ENCODE results near the gene KLHL17.
"Not testable (repeated sequence)": the region's sequence is repeated elsewhere in the genome, so short reads cannot be mapped to it uniquely, and the experiment has no call there.

Gene KLHL17

GRCh38 chr1:1004780-1005697 is 44.7 kb downstream of the KLHL17 start:
- DNase-seq (no peak), ATAC-seq (peak; percentile 8)
- Mint-ChIP-seq H3K27ac (no peak overlapping the region), H3K36me3 (ENCODE audit: low read depth) (no peaks in the 10 kb centered on the region), H3K4me1 (peaks cover 19% of the 10 kb centered on the region), H3K9me3 (no peaks in the 10 kb centered on the region), H3K4me3 (no peak overlapping the region), H3K27me3 (peaks cover 50% of the 10 kb centered on the region)

- ATAC-seq (no peak), DNase-seq (no peak)
- H3K9me3 Mint-ChIP-seq = no peaks in the 10 kb centered on the region
- no peaks in the 10 kb centered on the region for H3K36me3 Mint-ChIP-seq (ENCODE audit: low read depth)
- H3K4me3 Mint-ChIP-seq = no peak overlapping the region
- H3K27ac Mint-ChIP-seq = no peak overlapping the region
- H3K27me3 Mint-ChIP-seq = peaks cover 47% of the 10 kb centered on the region
- peaks cover 17% of the 10 kb centered on the region for H3K4me1 Mint-ChIP-seq
Measured at GRCh38 chr1:1005774-1006304, 45.5 kb downstream of the KLHL17 start.

- peak; percentile 12 for ATAC-seq
- Mint-ChIP-seq H3K27ac (no peak overlapping the region), H3K4me1 (peaks cover 17% of the 10 kb centered on the region), H3K27me3 (peaks cover 47% of the 10 kb centered on the region), H3K4me3 (no peak overlapping the region), H3K36me3 (ENCODE audit: low read depth) (no peaks in the 10 kb centered on the region), H3K9me3 (no peaks in the 10 kb centered on the region)
- DNase-seq = no peak
Measured at GRCh38 chr1:1006305-1007159, 46.1 kb downstream of the KLHL17 start.

- H3K36me3 Mint-ChIP-seq (ENCODE audit: low read depth); H3K4me3 Mint-ChIP-seq; H3K27ac Mint-ChIP-seq: not testable (repeated sequence)
Measured at GRCh38 chr1:1010131-1010530, 49.7 kb downstream of the KLHL17 start.

GRCh38 chr1:1011396-1011949 is 51.1 kb downstream of the KLHL17 start:
- Mint-ChIP-seq H3K36me3 (ENCODE audit: low read depth) (no peaks in the 10 kb centered on the region), H3K9me3 (no peaks in the 10 kb centered on the region), H3K4me3 (no peak overlapping the region), H3K27me3 (peaks cover 14% of the 10 kb centered on the region), H3K4me1 (peaks cover 39% of the 10 kb centered on the region), H3K27ac (no peak overlapping the region)
- ATAC-seq (no peak), DNase-seq (no peak)

More at GRCh38 chr1:1010131-1010530, 49.7 kb downstream of the KLHL17 start:
- not testable (repeated sequence) for DNase-seq, ATAC-seq, H3K9me3 Mint-ChIP-seq
- peaks cover 40% of the 10 kb centered on the region for H3K4me1 Mint-ChIP-seq
- peaks cover 21% of the 10 kb centered on the region for H3K27me3 Mint-ChIP-seq

GRCh38 chr1:1012736-1013104 is 52.3 kb downstream of the KLHL17 start:
- DNase-seq; H3K36me3 Mint-ChIP-seq (ENCODE audit: low read depth); ATAC-seq; H3K9me3 Mint-ChIP-seq: not testable (repeated sequence)
- peak overlapping the region; percentile 96 for H3K27ac Mint-ChIP-seq
- H3K27me3 Mint-ChIP-seq = peaks cover 10% of the 10 kb centered on the region
- peaks cover 44% of the 10 kb centered on the region for H3K4me1 Mint-ChIP-seq
- H3K4me3 Mint-ChIP-seq = peak overlapping the region; percentile 87

- DNase-seq (peak; percentile 89), ATAC-seq (peak; percentile 94)
- peak within 1 kb of the TSS; percentile 87 for H3K4me3 Mint-ChIP-seq
- no peaks in the 10 kb centered on the region for H3K9me3 Mint-ChIP-seq
- peaks cover 44% of the 10 kb centered on the region for H3K4me1 Mint-ChIP-seq
- peak within 1 kb of the TSS; percentile 96 for H3K27ac Mint-ChIP-seq
- H3K36me3 Mint-ChIP-seq (ENCODE audit: low read depth) = peaks cover 2% of the 10 kb centered on the region
- peaks cover 6% of the 10 kb centered on the region for H3K27me3 Mint-ChIP-seq
Measured at GRCh38 chr1:1013105-1013921, 52.9 kb downstream of the KLHL17 start, which contains the start of gene ISG15. TSS of gene ISG15 (plus strand) at chr1:1013497. CDS start at chr1:1013574, 77 bp downstream.

- DNase-seq (no peak), ATAC-seq (peak; percentile 27)
- peaks cover 2% of the 10 kb centered on the region for H3K27me3 Mint-ChIP-seq
Measured at GRCh38 chr1:1013922-1014648, 53.7 kb downstream of the KLHL17 start.

GRCh38 chr1:1014799-1015681 is 54.7 kb downstream of the KLHL17 start:
- DNase-seq (peak; percentile 58), ATAC-seq (no peak)
- Mint-ChIP-seq H3K4me1 (peaks cover 42% of the 10 kb centered on the region), H3K36me3 (ENCODE audit: low read depth) (peaks cover 2% of the 10 kb centered on the region), H3K9me3 (no peaks in the 10 kb centered on the region), H3K27me3 (no peaks in the 10 kb centered on the region), H3K4me3 (peak overlapping the region; percentile 87), H3K27ac (peak overlapping the region; percentile 96)

More at GRCh38 chr1:1013922-1014648, 53.7 kb downstream of the KLHL17 start:
- peak overlapping the region; percentile 87 for H3K4me3 Mint-ChIP-seq
- peaks cover 2% of the 10 kb centered on the region for H3K36me3 Mint-ChIP-seq (ENCODE audit: low read depth)
- H3K4me1 Mint-ChIP-seq = peaks cover 43% of the 10 kb centered on the region
- no peaks in the 10 kb centered on the region for H3K9me3 Mint-ChIP-seq
- peak overlapping the region; percentile 96 for H3K27ac Mint-ChIP-seq
